ENCODE data around the gene GLB1L3. TPM values are rescaled to one million over a fixed set of nuclear protein-coding genes. Genes with fewer than 3 reads are reported as not detected.

The GLB1L3 gene
- total RNA-seq, 2 experiments from 2014 or later: 4.1 to 6.1 TPM

DNA sequence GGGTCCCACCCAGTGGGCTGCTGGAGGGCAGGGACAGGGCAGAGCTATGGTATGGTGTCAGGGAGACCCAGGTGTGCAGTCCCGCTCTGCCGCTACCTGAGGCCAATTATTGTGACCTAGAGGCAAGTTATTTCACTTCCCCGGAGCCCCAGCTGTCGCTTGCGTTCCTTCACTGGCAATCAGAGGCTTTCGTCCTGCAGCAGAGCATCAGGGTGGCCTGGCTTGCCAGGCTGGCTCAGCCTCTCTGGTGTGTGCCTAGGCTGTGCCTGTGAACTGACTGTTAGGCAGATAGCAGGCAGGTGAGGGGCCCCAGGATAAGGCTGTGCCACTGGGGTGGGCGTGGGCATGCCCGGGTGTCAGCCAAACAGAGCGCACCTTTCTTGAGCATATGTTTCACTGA, 87.0 kb downstream of the GLB1L3 start:
- DNase-seq (no peak), ATAC-seq (no peak)
- CTCF ChIA-PET: no interaction called here
- Mint-ChIP-seq H3K36me3 (no peaks in the 10 kb centered on the region), H3K9me3 (ENCODE audit: low read depth) (no peaks in the 10 kb centered on the region), H3K4me3 (no peak overlapping the region), H3K27me3 (peaks cover 4% of the 10 kb centered on the region), H3K27ac (no peak overlapping the region), H3K4me1 (peaks cover 14% of the 10 kb centered on the region)

GRCh38 chr11:134363592-134363991, 87.4 kb downstream of the GLB1L3 start:
- H3K4me1 Mint-ChIP-seq: peaks cover 14% of the 10 kb centered on the region
- DNase-seq (no peak), ATAC-seq (no peak)
- H3K9me3 Mint-ChIP-seq (ENCODE audit: low read depth): no peaks in the 10 kb centered on the region
- no peaks in the 10 kb centered on the region for H3K36me3 Mint-ChIP-seq
- H3K4me3 Mint-ChIP-seq: no peak overlapping the region
- H3K27me3 Mint-ChIP-seq: peaks cover 4% of the 10 kb centered on the region
- no peak overlapping the region for H3K27ac Mint-ChIP-seq
- CTCF ChIA-PET: no interaction called here

DNA sequence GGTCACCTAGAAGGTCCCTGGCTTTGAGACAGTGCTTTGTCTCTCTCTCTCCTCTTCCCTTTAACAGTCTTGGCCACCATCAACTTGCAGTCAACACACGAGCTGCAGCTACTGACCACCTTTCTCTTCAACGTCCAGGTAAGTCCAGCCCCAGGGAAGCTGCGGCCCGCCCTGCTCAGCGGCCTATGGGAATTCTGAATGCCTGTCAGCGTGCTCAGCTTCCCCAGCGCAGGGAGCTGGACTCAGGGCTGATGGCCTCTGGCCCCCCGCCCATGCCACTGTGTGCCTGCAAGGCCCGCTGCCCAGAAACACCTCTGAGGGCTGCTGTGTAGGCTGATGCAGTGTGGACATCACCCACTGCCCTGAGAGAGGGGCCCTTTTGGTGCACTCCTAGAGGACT, 88.1 kb downstream of the GLB1L3 start:
- Mint-ChIP-seq H3K9me3 (ENCODE audit: low read depth) (no peaks in the 10 kb centered on the region), H3K27me3 (peaks cover 4% of the 10 kb centered on the region), H3K4me3 (no peak overlapping the region), H3K4me1 (peaks cover 14% of the 10 kb centered on the region), H3K27ac (no peak overlapping the region), H3K36me3 (no peaks in the 10 kb centered on the region)
- no peak for DNase-seq
- CTCF ChIA-PET: no interaction called here
- ATAC-seq: no peak

DNA sequence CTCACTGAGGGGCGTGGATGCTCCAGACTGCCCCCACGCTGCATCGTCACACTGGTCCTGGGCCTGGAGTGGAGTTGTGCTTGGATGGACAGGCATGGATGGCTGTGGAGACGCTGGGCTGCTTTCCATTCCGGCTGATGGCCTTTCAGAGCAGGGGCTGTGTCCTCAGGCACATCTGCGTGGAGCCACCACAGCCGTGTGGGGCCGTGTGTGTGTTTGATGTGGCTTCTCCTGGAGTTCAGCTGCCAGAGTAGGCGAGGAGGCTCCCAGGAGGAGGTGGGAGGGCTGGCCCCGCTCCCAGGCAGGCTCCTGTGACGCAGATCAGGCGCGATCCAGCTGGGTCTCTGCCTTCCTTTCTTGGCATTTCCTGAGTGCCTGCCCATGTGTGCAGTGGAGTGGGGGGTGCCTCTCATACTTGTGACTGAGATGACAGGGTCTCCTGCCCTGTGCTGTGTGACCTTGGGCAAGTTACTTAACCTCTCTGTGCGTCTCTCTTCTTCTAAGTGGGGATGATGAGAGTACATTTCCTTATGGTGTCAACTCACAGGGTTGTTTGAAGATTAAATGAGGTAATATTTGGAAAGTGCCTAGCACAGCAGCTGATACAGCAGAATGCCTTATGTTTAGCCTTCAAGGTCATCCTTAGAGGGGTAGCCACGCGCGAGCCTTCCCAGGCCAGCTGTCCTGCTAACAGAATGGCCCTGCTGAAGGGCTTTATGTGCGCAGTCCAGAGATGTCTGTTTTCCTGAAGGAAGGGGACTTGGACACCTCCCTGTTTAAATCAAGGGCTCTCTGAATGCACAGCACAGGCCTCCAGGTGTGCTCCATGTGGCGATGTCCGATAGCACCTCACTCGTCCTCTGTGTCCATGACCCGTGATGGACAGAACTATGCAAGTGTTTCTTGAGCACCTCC, 89.1 kb downstream of the GLB1L3 start:
- ATAC-seq: no peak
- H3K4me3 Mint-ChIP-seq: no peak overlapping the region
- DNase-seq: no peak
- CTCF ChIA-PET: no interaction called here
- H3K27me3 Mint-ChIP-seq: peaks cover 4% of the 10 kb centered on the region
- H3K4me1 Mint-ChIP-seq: peaks cover 6% of the 10 kb centered on the region
- H3K36me3 Mint-ChIP-seq: no peaks in the 10 kb centered on the region
- no peak overlapping the region for H3K27ac Mint-ChIP-seq
- no peaks in the 10 kb centered on the region for H3K9me3 Mint-ChIP-seq (ENCODE audit: low read depth)

DNA sequence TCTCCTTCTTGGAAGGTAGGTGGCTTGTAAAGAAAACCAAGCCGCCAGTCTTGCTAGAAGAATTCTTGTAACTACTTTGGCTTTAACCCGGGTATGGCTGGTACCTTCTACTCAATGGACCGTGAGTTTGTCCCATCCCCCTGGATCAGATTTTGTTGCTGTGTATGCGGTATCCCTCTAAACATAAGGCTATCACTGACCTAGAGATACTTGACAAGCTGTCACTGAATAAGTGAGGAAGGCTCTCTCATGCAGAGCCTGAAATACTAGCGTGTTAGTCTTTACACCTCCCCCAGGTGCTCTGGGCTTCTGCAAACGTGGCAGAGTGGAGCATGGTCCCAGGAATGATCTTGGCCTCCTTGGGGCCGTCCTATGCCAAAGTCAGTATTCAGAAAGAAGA, 90.1 kb downstream of the GLB1L3 start:
- peaks cover 4% of the 10 kb centered on the region for H3K27me3 Mint-ChIP-seq
- DNase-seq (no peak), ATAC-seq (no peak)
- H3K36me3 Mint-ChIP-seq: no peaks in the 10 kb centered on the region
- no peaks in the 10 kb centered on the region for H3K9me3 Mint-ChIP-seq (ENCODE audit: low read depth)
- peaks cover 3% of the 10 kb centered on the region for H3K4me1 Mint-ChIP-seq
- CTCF ChIA-PET: no interaction called here
- H3K4me3 Mint-ChIP-seq: no peak overlapping the region
- H3K27ac Mint-ChIP-seq: no peak overlapping the region

DNA sequence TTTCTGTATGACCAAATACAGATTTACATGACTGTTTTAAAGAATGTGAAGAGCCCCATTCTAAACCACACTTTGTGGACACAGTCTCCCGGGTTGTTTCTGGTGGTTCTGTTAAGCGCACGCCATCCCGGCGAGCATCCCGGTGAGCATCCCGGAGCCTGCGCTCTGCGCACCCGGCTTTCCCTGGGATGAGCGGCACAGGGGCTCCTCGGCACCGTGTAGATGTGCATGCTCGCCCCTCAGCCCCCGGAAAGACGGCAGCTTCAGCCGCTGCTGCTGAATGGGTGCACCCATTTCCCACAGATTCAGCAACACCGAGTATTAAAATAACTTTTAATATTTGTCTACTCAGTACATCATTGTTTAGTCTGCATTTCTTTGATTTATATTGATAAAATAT, 91.6 kb downstream of the GLB1L3 start:
- CTCF ChIA-PET: no interaction called here
- Mint-ChIP-seq H3K4me1 (no peaks in the 10 kb centered on the region), H3K4me3 (no peak overlapping the region), H3K27ac (no peak overlapping the region), H3K36me3 (no peaks in the 10 kb centered on the region), H3K9me3 (ENCODE audit: low read depth) (no peaks in the 10 kb centered on the region), H3K27me3 (no peaks in the 10 kb centered on the region)
- DNase-seq (no peak), ATAC-seq (no peak)

Other genes starting within 250 kb of the GLB1L3 start
- 1 to 10 TPM; 3.2 to 4.4 TPM for gene JAM3, start 207.3 kb upstream of the GLB1L3 start, total RNA-seq
- 100 to 1,000 TPM; 123 to 143 TPM for gene NCAPD3, start 52.4 kb upstream of the GLB1L3 start, total RNA-seq
- gene VPS26B, start 51.7 kb upstream of the GLB1L3 start, total RNA-seq: 10 to 100 TPM; 52.6 to 69.8 TPM
- 10 to 100 TPM; 69.3 to 71.1 TPM for gene THYN1, start 23.0 kb upstream of the GLB1L3 start, total RNA-seq
- gene ACAD8, start 22.8 kb upstream of the GLB1L3 start, total RNA-seq: 10 to 100 TPM; 29.4 to 31.6 TPM
- 1 to 10 TPM; 1.3 to 2.0 TPM for gene GLB1L2, start 55.6 kb downstream of the GLB1L3 start, total RNA-seq
- under 1 TPM; 0.33 to 0.61 TPM for gene B3GAT1, start 135.9 kb downstream of the GLB1L3 start, total RNA-seq

All from activated CD8-positive, alpha-beta memory T cell treated with anti-CD3 and anti-CD28 coated beads, Interleukin-2, amount 10 ng/mL, durations not matched to agents 7 days and 5 days (primary cell).